ENCODE results near the gene ZNF750. TPM values are rescaled to one million over a fixed set of nuclear protein-coding genes. Genes with fewer than 3 reads are reported as not detected.

Gene ZNF750
- total and polyA plus RNA-seq, 7 donors, result 0.01 TPM; not detected in 6

DNA sequence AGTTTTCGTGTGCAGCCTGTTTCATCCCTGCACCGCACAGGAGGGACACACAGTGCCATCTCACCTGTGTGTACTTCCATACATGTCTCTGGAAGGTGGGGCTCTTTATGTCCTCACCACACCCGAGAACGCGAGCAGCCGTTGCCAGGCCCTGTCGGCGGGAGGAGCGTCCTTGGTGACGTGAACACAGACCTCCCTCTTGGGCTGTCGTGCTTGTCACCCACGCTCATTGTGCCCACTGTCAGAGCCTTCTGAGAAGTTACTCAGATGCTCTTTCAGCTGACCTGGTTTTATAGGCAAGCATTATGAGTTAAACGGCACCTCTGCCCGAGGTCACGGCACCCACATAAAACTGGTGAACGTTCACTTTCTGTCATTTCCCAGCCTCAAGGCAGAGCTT lies 40.2 kb downstream of the ZNF750 start:
- peaks cover 0 to 18% (median 18%) of the 10 kb centered on the region in 4 donors for H3K4me1 ChIP-seq
- WGBS, 2 donors, result 24 to 75% methylated on average over 16 of the region's 16 CpGs
- H3K36me3 ChIP-seq, result peaks cover 0 to 15% (median 2%) of the 10 kb centered on the region in 4 donors
- no peaks in the 10 kb centered on the region for H3K27me3 ChIP-seq
- H3K9me3 ChIP-seq, result no peaks in the 10 kb centered on the region
- no peak overlapping the region for H3K4me3 ChIP-seq
- intact Hi-C loops (cut with DNase I), result no loop called here
- TF ChIP-seq CTCF (IDR thresholded peaks at IDR 0.05) (no peak), POLR2AphosphoS5 (IDR thresholded peaks at IDR 0.05) (no peak), EP300 (IDR thresholded peaks at IDR 0.05) (no peak), POLR2A (IDR thresholded peaks at IDR 0.05) (no peak)
- no peak overlapping the region for H3K27ac ChIP-seq
- no peak for DNase-seq

DNA sequence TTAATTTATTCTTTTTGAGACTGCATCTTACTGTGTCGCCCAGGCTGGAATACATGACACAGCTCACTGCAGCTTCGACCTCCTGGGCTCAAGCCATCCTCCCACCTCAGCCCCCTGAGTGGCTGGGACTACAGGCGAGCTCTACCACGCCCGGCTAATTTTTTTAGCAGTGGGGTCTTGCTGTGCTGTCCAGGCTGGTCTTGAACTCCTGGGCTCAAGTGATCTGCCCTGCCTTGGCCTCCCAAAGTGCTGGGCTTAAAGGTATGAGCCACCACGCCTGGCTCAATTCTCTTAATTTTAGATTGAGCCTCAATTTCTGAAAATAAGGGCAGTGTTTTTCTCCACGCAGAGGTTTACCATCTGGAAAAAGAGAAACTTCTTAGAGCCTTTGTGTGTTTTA lies 41.1 kb downstream of the ZNF750 start:
- peaks cover 0 to 15% (median 2%) of the 10 kb centered on the region in 4 donors for H3K36me3 ChIP-seq
- TF ChIP-seq POLR2A (IDR thresholded peaks at IDR 0.05), result no peak
- no peak for TF ChIP-seq POLR2AphosphoS5 (IDR thresholded peaks at IDR 0.05)
- no peak for TF ChIP-seq EP300 (IDR thresholded peaks at IDR 0.05)
- TF ChIP-seq CTCF (IDR thresholded peaks at IDR 0.05), result no peak
- H3K4me3 ChIP-seq, result no peak overlapping the region
- no peak for DNase-seq
- peaks cover 0 to 20% (median 19%) of the 10 kb centered on the region in 4 donors for H3K4me1 ChIP-seq
- no peak overlapping the region for H3K27ac ChIP-seq
- WGBS, 2 donors, result 96 to 97% methylated on average over 7 of the region's 7 CpGs
- no peaks in the 10 kb centered on the region for H3K27me3 ChIP-seq
- intact Hi-C loops (cut with DNase I), result no loop called here
- H3K9me3 ChIP-seq, result no peaks in the 10 kb centered on the region

DNA sequence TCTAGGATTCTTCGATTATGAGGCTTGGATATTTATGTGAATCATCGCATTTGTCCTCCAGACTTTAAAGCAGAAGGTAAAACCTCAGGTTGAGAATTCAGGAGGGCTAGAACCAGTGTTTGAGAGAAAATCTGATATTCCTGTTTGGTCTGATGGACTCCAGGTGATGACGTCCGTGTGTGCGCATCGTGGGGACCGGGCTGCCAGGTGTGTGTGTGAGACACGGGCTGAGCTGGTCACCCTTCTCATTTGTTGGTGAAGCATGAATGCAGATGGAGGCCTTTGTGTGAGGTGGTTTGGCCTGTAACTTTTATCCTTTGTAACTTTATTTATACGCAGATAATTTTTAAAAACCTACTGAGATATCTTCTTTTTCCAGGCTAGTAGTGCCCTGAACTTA lies 42.8 kb downstream of the ZNF750 start:
- no peak for DNase-seq
- no peak overlapping the region for H3K27ac ChIP-seq
- peaks cover 0 to 27% (median 27%) of the 10 kb centered on the region in 4 donors for H3K4me1 ChIP-seq
- TF ChIP-seq POLR2A (IDR thresholded peaks at IDR 0.05), result no peak
- TF ChIP-seq EP300 (IDR thresholded peaks at IDR 0.05), result no peak
- TF ChIP-seq CTCF (IDR thresholded peaks at IDR 0.05), result no peak
- TF ChIP-seq POLR2AphosphoS5 (IDR thresholded peaks at IDR 0.05), result no peak
- intact Hi-C loops (cut with DNase I), result no loop called here
- 97 to 98% methylated on average over 9 of the region's 9 CpGs for WGBS, 2 donors
- no peak overlapping the region for H3K4me3 ChIP-seq
- H3K9me3 ChIP-seq, result no peaks in the 10 kb centered on the region
- H3K36me3 ChIP-seq, result peaks cover 0 to 15% (median 2%) of the 10 kb centered on the region in 4 donors
- no peaks in the 10 kb centered on the region for H3K27me3 ChIP-seq

GRCh38 chr17:82795615-82796014 lies 44.2 kb downstream of the ZNF750 start:
- intact Hi-C loops (cut with DNase I), result no loop called here
- peak overlapping the region; percentile 28 to 78 (median 64) for H3K27ac ChIP-seq
- no peaks in the 10 kb centered on the region for H3K9me3 ChIP-seq
- 40 to 77% methylated on average over 14 of the region's 14 CpGs for WGBS, 2 donors
- no peak for DNase-seq
- no peak overlapping the region for H3K4me3 ChIP-seq
- H3K27me3 ChIP-seq, result no peaks in the 10 kb centered on the region
- H3K4me1 ChIP-seq, result peaks cover 0 to 32% (median 27%) of the 10 kb centered on the region in 4 donors
- TF ChIP-seq CTCF (IDR thresholded peaks at IDR 0.05) (no peak), EP300 (IDR thresholded peaks at IDR 0.05) (no peak), POLR2A (IDR thresholded peaks at IDR 0.05) (no peak), POLR2AphosphoS5 (IDR thresholded peaks at IDR 0.05) (no peak)
- H3K36me3 ChIP-seq, result peaks cover 0 to 15% (median under 1%) of the 10 kb centered on the region in 4 donors
